Measurements from ENCODE around the gene PDZD7. TPM values are rescaled to one million over a fixed set of nuclear protein-coding genes. Genes with fewer than 3 reads are reported as not detected.

The PDZD7 gene
- total and polyA plus RNA-seq, 9 donors: 0.07 to 1.2 (median 0.63) TPM

DNA sequence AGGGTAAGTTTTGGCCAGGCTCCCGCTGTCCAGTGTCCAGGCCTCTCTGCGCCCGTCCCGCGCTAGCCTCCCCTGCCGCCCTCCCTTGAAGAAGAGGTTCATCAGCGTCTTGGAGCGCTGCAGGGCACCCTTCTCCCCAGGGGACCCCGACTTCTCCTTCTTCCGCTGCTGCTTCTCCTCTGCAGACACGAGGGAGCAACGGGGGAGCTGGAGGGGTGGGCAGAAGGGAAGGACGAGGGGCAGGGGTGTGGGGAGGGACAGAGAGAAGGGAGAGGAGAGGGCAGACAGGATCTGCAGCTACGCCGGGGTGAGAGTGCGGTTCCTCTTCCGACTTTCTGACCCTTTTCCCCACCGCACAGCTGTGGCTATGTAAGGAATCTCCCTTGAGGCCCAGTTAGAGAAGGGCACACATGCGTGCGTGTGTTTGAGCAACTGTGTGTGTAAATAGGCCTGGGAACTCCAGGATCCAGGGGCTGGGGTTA is 12.8 kb downstream of the PDZD7 start:
- 55 to 66% (median 65%) methylated on average over 20 of the region's 20 CpGs for WGBS, 3 donors
- Histone ChIP-seq H3K27me3 (no peaks in the 10 kb centered on the region), H3K9me3 (no peaks in the 10 kb centered on the region), H3K4me1 (ENCODE audit: insufficient read depth) (peaks cover 1% of the 10 kb centered on the region), H3K27ac (no peak overlapping the region), H3K4me3 (no peak overlapping the region), H3K36me3 (no peaks in the 10 kb centered on the region)
- TF ChIP-seq POLR2A (IDR thresholded peaks at IDR 0.05) (no peak), EP300 (IDR thresholded peaks at IDR 0.05) (no peak)
- TF ChIP-seq, protein P1, sequence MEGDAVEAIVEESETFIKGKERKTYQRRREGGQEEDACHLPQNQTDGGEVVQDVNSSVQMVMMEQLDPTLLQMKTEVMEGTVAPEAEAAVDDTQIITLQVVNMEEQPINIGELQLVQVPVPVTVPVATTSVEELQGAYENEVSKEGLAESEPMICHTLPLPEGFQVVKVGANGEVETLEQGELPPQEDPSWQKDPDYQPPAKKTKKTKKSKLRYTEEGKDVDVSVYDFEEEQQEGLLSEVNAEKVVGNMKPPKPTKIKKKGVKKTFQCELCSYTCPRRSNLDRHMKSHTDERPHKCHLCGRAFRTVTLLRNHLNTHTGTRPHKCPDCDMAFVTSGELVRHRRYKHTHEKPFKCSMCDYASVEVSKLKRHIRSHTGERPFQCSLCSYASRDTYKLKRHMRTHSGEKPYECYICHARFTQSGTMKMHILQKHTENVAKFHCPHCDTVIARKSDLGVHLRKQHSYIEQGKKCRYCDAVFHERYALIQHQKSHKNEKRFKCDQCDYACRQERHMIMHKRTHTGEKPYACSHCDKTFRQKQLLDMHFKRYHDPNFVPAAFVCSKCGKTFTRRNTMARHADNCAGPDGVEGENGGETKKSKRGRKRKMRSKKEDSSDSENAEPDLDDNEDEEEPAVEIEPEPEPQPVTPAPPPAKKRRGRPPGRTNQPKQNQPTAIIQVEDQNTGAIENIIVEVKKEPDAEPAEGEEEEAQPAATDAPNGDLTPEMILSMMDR (IDR thresholded peaks at IDR 0.05): no peak
- DNase-seq: no peak
- intact Hi-C loops (cut with DNase I): no loop called here

DNA sequence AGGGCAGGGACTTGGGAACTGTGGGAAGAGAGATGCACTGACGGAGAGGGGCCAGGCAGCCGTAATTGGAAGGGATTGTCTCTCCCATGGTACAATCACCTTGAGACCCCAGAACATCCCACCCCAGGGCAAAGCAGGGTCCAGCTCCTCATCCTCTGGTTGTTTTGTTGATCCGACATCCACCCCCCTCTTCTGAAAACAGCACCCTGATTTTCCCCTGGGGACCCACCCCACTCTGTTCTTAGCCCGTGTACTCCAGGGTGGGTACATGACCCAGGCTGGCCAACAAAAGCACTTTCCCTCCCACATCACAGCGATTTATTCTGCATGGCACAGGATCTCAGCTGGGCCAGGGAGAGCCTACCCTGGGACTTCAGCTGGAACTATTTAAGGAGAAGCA is 14.1 kb downstream of the PDZD7 start:
- intact Hi-C loops (cut with DNase I): no loop called here
- TF ChIP-seq, protein P1 (IDR thresholded peaks at IDR 0.05): no peak
- TF ChIP-seq POLR2A (IDR thresholded peaks at IDR 0.05): no peak
- TF ChIP-seq EP300 (IDR thresholded peaks at IDR 0.05): no peak
- Histone ChIP-seq H3K4me1 (ENCODE audit: insufficient read depth) (peaks cover 3% of the 10 kb centered on the region), H3K27ac (no peak overlapping the region), H3K27me3 (no peaks in the 10 kb centered on the region), H3K4me3 (no peak overlapping the region), H3K9me3 (no peaks in the 10 kb centered on the region), H3K36me3 (no peaks in the 10 kb centered on the region)
- WGBS, 3 donors: 60 to 79% (median 71%) methylated on average over 5 of the region's 5 CpGs
- DNase-seq: no peak

DNA sequence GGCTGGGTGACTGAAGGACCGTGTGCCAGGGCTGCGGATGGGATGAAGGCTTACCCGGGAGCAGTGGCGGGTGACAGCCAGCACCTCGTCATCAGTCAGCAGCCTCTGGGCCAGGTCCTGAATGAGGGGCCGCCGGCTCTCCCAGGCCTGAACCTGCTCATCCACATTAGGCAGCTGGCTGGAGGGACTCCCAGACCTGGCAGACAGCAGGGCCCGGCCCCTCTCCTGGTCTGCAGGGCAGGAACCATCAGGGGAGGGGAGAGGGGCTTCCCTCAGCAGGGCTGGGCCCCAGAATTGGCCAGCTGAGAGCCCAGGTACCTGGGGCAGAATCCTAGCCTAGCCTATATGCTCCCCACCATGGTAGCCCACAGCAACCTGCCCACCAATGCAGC is 15.4 kb downstream of the PDZD7 start:
- Histone ChIP-seq H3K27ac (no peak overlapping the region), H3K9me3 (no peaks in the 10 kb centered on the region), H3K4me3 (no peak overlapping the region), H3K4me1 (ENCODE audit: insufficient read depth) (peaks cover 3% of the 10 kb centered on the region), H3K36me3 (no peaks in the 10 kb centered on the region), H3K27me3 (no peaks in the 10 kb centered on the region)
- intact Hi-C loops (cut with DNase I): no loop called here
- WGBS, 3 donors: 85 to 86% (median 85%) methylated on average over 8 of the region's 8 CpGs
- TF ChIP-seq EP300 (IDR thresholded peaks at IDR 0.05) (no peak), POLR2A (IDR thresholded peaks at IDR 0.05) (no peak)
- TF ChIP-seq, protein P1 (IDR thresholded peaks at IDR 0.05): no peak
- DNase-seq: no peak

DNA sequence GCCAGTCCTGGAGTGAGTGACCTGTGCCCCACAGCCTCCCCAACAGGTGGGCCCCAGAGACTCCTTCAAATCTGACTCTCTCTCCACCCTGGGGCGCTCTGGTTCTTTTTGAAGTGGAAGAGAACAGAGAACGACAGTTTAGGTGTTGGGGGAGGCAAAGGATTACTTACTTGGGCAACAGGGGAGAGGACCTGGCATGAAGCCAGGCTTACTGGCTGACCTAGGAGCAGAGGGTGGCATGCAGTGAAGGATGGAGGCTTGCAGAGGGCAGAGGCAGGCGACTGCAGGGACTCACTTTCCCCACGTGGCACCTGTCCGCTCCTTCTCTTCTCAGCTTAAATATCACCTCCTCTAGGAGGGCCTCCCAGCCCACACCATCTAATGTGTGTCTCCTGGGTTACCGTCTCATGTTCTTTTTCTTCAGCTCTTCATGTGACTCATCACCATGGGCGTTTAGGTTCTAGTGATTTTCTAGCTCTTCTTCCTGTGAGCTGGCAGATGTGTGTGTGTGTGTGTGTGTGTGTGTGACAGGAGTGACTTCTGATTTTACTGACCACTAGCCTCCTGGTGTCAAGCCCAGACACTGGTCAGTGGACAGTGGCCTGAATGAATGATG is 15.9 kb downstream of the PDZD7 start:
- 30 to 44% (median 37%) methylated on average over 7 of the region's 7 CpGs for WGBS, 3 donors

More for the DNA sequence above, 15.9 kb downstream of the PDZD7 start:
- Histone ChIP-seq H3K36me3 (no peaks in the 10 kb centered on the region), H3K4me3 (no peak overlapping the region), H3K4me1 (ENCODE audit: insufficient read depth) (peaks cover 3% of the 10 kb centered on the region), H3K27ac (no peak overlapping the region), H3K9me3 (no peaks in the 10 kb centered on the region), H3K27me3 (no peaks in the 10 kb centered on the region)
- intact Hi-C loops (cut with DNase I): no loop called here
- no peak for DNase-seq
- no peak for TF ChIP-seq EP300 (IDR thresholded peaks at IDR 0.05)
- TF ChIP-seq, protein P1 (IDR thresholded peaks at IDR 0.05): no peak

Data from ovary (tissue), 9 donors.